ENCODE data around the gene ITGB1BP2.

DNA sequence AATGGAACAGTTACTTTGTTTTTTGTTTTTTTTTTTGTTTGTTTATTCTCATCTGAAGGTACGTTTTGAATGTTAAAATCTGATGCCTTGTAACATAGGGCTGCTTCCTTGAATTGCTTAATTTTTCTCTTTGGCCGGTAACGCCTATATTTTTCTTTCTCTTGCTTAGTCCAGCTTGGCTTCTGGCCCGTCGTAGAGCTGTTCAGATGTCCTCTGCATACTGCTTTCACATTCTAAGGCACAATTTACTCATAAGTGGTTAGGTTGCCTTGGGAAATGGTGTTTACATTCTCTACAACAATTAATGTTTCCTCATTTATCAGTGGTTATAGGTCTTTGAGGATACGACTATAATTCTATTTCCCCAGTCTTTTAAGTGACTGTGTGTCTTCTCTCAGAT, 10.2 kb upstream of the ITGB1BP2 start:
- TF ChIP-seq EZH2 (IDR thresholded peaks at IDR 0.05; ENCODE audit: borderline replicate concordance, low read length) (no peak), CTCF (conservative IDR thresholded peaks at IDR 0.05 in 1 of 2, IDR thresholded peaks at IDR 0.05 in 1 of 2; ENCODE audit: extremely low read depth in 1 of 2, insufficient read depth in 1 of 2, low read depth in 1 of 2, low read length in 2 of 2) (no peak)

All from mammary epithelial cell (primary cell).